OCI-LY7 (cell line): ENCODE results near the gene SYNGR3. TPM values are rescaled to one million over a fixed set of nuclear protein-coding genes. Genes with fewer than 3 reads are reported as not detected.

Experiments
- BruUV-seq: library from RNA; stranded (reverse); fragments of 400-500 nt; replicated peaks from 2 replicates; lab custom pipeline; 2021; lab: Mats Ljungman, UMichigan
- CTCF ChIA-PET: fragments of 300-600 bp; sonication (Branson Sonifier 250); formaldehyde crosslinking; loops from one replicate; lab custom pipeline; 2022; ENCODE audit warnings: antibody characterized with exemption; ENCODE audit not compliant: unreplicated experiment; lab: Charles Lee
- POLR2A ChIA-PET: fragments of 300-600 bp; sonication (Branson Sonifier 250); formaldehyde crosslinking; loops from one replicate; lab custom pipeline; 2022; ENCODE audit warnings: antibody characterized with exemption; lab: Charles Lee
- DNase-seq: peaks from one replicate; pipeline ENCODE4 v3.0.0-alpha.2; 2015; ENCODE audit warnings: low spot score
- H2AFZ ChIP-seq: fragments of 200-600 bp; sonication (generic), shearing (Covaris generic); 2 replicates; pipeline ENCODE4 v1.6.1; 2014; ENCODE audit warnings: mild to moderate bottlenecking, antibody characterized with exemption, low read length, moderate library complexity
- H3K27ac ChIP-seq: fragments of 200-600 bp; sonication (generic); 2 replicates; pipeline ENCODE4 v1.5.1; 2014; ENCODE audit warnings: mixed run types, low read depth, mild to moderate bottlenecking, moderate library complexity, low read length, inconsistent platforms; ENCODE audit not compliant: poor library complexity, severe bottlenecking
- H3K36me3 ChIP-seq: fragments of 200-600 bp; sonication (generic); 2 replicates; pipeline ENCODE4 v1.6.1; 2014; ENCODE audit warnings: mild to moderate bottlenecking, antibody characterized with exemption, low read length, moderate library complexity, mixed read lengths; ENCODE audit not compliant: insufficient read depth
- H3K4me1 ChIP-seq: fragments of 200-600 bp; sonication (generic); 2 replicates; pipeline ENCODE4 v1.5.1; 2014; ENCODE audit warnings: mild to moderate bottlenecking, low read length; ENCODE audit not compliant: insufficient read depth, poor library complexity, severe bottlenecking
- H3K4me2 ChIP-seq: fragments of 200-600 bp; sonication (generic); 2 replicates; pipeline ENCODE4 v1.6.1; 2014; ENCODE audit warnings: mild to moderate bottlenecking, low read length
- H3K4me3 ChIP-seq: fragments of 200-600 bp; sonication (generic); 2 replicates; pipeline ENCODE4 v1.5.1; 2014; ENCODE audit warnings: mild to moderate bottlenecking, low read depth, low read length; ENCODE audit not compliant: poor library complexity, severe bottlenecking
- H3K79me2 ChIP-seq: fragments of 200-600 bp; sonication (generic); 2 replicates; pipeline ENCODE4 v1.6.1; 2016; ENCODE audit warnings: low read depth, mild to moderate bottlenecking, low read length, moderate library complexity, mixed read lengths; ENCODE audit not compliant: insufficient read depth
- H3K9me2 ChIP-seq: fragments of 200-600 bp; sonication (generic); 2 replicates; pipeline ENCODE4 v1.6.1; 2016; ENCODE audit warnings: mild to moderate bottlenecking, low read length, mixed read lengths; ENCODE audit not compliant: insufficient read depth
- H3K9me3 ChIP-seq: fragments of 200-600 bp; sonication (generic); 2 replicates; pipeline ENCODE4 v1.6.1; 2014; ENCODE audit warnings: mild to moderate bottlenecking, mixed run types, low read length, mixed read lengths
- H4K20me1 ChIP-seq: fragments of 200-600 bp; sonication (generic); 2 replicates; pipeline ENCODE4 v1.6.1; 2014; ENCODE audit warnings: mild to moderate bottlenecking, antibody characterized with exemption, low read length, moderate library complexity, mixed read lengths; ENCODE audit not compliant: insufficient read depth
- EZH2phosphoT487 ChIP-seq: fragments of 200-600 bp; sonication (generic); IDR thresholded peaks from 2 replicates; pipeline ENCODE4 v1.6.1; 2018; ENCODE audit warnings: low read depth, borderline replicate concordance, mild to moderate bottlenecking, mixed run types, antibody characterized with exemption, low read length, moderate library complexity, mixed read lengths
- intact Hi-C: fragments of 100-400 bp; cut with micrococcal nuclease; formaldehyde crosslinking; loops from one replicate; pipeline ENCODE4 v1.10.0; 2022; ENCODE audit not compliant: unreplicated experiment
- total RNA-seq, 2 experiments: library from RNA; depleted of rRNA in 1 of 2; stranded (reverse); fragments of >200 nt in 1 of 2; shearing (Covaris generic) in 1 of 2; gene quantifications; 2 replicates each; pipeline ENCODE4 v1.2.3, GENCODE V29; 2014 to 2022
- TF ChIP-seq, protein P1 (sequence below): fragments of 200-600 bp; sonication (generic); conservative IDR thresholded peaks from 2 replicates; pipeline ENCODE4 v1.5.1; 2014; ENCODE audit warnings: mild to moderate bottlenecking, antibody characterized with exemption, low read length, moderate library complexity, mixed read lengths

SYNGR3 gene
- total RNA-seq, 2 experiments from 2014 or later, result 10.3 to 11.1 TPM

DNA sequence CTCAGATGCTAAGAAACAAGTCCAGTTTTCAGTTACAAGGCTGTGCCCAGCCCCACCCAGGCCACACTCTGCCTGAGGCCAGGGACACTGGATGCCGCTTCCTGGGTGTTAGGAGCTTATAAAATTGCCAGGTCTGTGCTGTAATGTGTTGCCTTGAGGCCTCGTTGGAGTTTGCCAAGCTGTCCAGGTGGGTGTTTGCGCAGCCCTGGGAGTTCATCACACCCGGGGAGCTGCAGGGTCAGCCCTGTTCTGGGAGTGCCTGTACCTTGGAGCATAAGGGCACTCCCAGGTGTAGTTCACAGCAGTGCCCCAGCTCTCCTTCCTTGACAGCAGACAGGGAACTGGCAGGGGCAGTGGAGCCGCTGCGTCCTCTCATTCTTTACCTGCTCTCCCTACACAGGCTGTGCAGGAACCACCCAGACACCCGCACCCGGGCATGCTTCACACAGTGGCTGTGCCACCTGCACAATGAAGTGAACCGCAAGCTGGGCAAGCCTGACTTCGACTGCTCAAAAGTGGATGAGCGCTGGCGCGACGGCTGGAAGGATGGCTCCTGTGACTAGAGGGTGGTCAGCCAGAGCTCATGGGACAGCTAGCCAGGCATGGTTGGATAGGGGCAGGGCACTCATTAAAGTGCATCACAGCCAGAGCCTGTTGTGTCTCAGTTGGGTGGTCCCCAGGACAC, 4.2 kb upstream of the SYNGR3 start:
- H3K9me2 ChIP-seq, result no peaks in the 10 kb centered on the region

DNA sequence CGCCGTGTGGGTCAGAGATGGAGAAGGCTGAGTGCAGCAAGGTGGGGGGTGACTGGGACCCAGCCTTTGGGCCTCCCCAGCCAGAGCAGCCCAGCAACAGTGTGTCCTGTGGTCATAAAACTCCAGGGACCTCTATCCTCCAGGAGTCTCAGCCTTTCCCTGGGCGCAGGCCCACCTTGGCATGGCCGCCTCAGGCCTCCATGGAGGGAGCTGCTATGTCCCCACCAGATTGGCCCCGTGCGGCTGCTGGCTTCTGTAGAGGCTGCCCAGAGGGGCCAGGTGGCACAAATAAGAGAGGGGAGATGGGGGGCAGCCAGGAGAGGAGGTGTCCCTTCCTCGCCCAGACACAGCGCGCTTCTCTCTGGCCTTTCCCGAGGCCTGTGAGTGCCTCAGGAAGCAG, 2.6 kb upstream of the SYNGR3 start:
- no TSS peak for BruUV-seq
- Histone ChIP-seq H2AFZ (no peak overlapping the region), H3K79me2 (no peaks in the 10 kb centered on the region), H4K20me1 (no peaks in the 10 kb centered on the region), H3K27ac (no peak overlapping the region), H3K4me2 (no peak overlapping the region), H3K4me3 (no peak overlapping the region), H3K9me3 (no peaks in the 10 kb centered on the region), H3K9me2 (no peaks in the 10 kb centered on the region), H3K4me1 (peaks cover 31% of the 10 kb centered on the region), H3K36me3 (peaks cover 12% of the 10 kb centered on the region; the same call in 1 of the 2 replicates)
- POLR2A ChIA-PET, result no interaction called here
- no peak for DNase-seq
- intact Hi-C loops, result no loop called here
- CTCF ChIA-PET, result no interaction called here
- TF ChIP-seq EZH2phosphoT487, result no peak
- TF ChIP-seq, protein P1, sequence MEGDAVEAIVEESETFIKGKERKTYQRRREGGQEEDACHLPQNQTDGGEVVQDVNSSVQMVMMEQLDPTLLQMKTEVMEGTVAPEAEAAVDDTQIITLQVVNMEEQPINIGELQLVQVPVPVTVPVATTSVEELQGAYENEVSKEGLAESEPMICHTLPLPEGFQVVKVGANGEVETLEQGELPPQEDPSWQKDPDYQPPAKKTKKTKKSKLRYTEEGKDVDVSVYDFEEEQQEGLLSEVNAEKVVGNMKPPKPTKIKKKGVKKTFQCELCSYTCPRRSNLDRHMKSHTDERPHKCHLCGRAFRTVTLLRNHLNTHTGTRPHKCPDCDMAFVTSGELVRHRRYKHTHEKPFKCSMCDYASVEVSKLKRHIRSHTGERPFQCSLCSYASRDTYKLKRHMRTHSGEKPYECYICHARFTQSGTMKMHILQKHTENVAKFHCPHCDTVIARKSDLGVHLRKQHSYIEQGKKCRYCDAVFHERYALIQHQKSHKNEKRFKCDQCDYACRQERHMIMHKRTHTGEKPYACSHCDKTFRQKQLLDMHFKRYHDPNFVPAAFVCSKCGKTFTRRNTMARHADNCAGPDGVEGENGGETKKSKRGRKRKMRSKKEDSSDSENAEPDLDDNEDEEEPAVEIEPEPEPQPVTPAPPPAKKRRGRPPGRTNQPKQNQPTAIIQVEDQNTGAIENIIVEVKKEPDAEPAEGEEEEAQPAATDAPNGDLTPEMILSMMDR, result no peak

More for the DNA sequence above, 4.2 kb upstream of the SYNGR3 start:
- H3K79me2 ChIP-seq, result no peaks in the 10 kb centered on the region
- intact Hi-C loops, result no loop called here
- CTCF ChIA-PET, result interaction anchor here (0.6 kb wide), 1 partner anchor 801 kb away, joined by 3 read pairs; no protein-coding TSS in a partner anchor
- POLR2A ChIA-PET, result interaction anchor here (1.1 kb wide), 1 partner anchor 14 kb away, joined by 3 read pairs; the partner anchor contains the start of gene TBL3
- peak overlapping the region; percentile 82 for H3K4me3 ChIP-seq
- peaks cover 12% of the 10 kb centered on the region; the same call in 1 of the 2 replicates for H3K36me3 ChIP-seq
- no peaks in the 10 kb centered on the region for H3K9me3 ChIP-seq
- BruUV-seq, result no TSS peak
- no peaks in the 10 kb centered on the region for H4K20me1 ChIP-seq
- peak overlapping the region; percentile 85 for H3K4me2 ChIP-seq
- TF ChIP-seq, protein P1, result no peak
- no peak for TF ChIP-seq EZH2phosphoT487
- peaks cover 18% of the 10 kb centered on the region for H3K4me1 ChIP-seq
- H3K27ac ChIP-seq, result no peak overlapping the region
- no peak overlapping the region for H2AFZ ChIP-seq
- DNase-seq, result no peak

DNA sequence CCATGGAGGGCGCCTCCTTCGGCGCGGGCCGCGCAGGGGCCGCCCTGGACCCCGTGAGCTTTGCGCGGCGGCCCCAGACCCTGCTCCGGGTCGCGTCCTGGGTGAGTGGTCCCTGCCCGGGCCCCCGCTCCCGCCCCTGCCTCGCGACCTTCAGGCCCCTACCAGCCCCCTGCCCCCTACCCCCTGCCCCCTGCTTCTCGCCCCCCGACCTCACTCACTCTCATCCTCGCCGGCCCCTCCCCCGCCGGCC, 256 bp downstream of the SYNGR3 start:
- ChIA-PET POLR2A (no interaction called here), CTCF (no interaction called here)
- H3K9me3 ChIP-seq, result no peaks in the 10 kb centered on the region
- no peaks in the 10 kb centered on the region for H4K20me1 ChIP-seq
- H3K4me2 ChIP-seq, result peak overlapping the region; percentile 80
- no peaks in the 10 kb centered on the region for H3K9me2 ChIP-seq
- peaks cover 12% of the 10 kb centered on the region; the same call in 1 of the 2 replicates for H3K36me3 ChIP-seq
- TF ChIP-seq, protein P1, result no peak
- no peak for TF ChIP-seq EZH2phosphoT487
- no peak overlapping the region for H2AFZ ChIP-seq
- H3K79me2 ChIP-seq, result no peaks in the 10 kb centered on the region
- H3K4me3 ChIP-seq, result peak overlapping the region; percentile 68
- peaks cover 42% of the 10 kb centered on the region for H3K4me1 ChIP-seq
- intact Hi-C loops, result no loop called here
- BruUV-seq, result no TSS peak
- no peak for DNase-seq
- no peak overlapping the region for H3K27ac ChIP-seq
